Panc1 (cell line): ENCODE measurements around the gene RGS9. TPM values are rescaled to one million over a fixed set of nuclear protein-coding genes. Genes with fewer than 3 reads are reported as not detected.

Experiments used
- ATAC-seq: fragments of 200-7000 bp; cut with Tn5 transposase; 2 replicates; pipeline ENCODE4 v1.9.1; 2020; ENCODE audit warnings: mild to moderate bottlenecking, moderate library complexity
- BruUV-seq: library from RNA; stranded (reverse); fragments of 400-500 nt; replicated peaks from 2 replicates; lab custom pipeline; 2021; lab: Mats Ljungman, UMichigan
- CTCF ChIA-PET: fragments of 300-600 bp; sonication (Branson Sonifier 250); formaldehyde crosslinking; loops from one replicate; lab custom pipeline; 2022; ENCODE audit warnings: antibody characterized with exemption; lab: Charles Lee
- POLR2A ChIA-PET: fragments of 300-600 bp; sonication (Branson Sonifier 250); formaldehyde crosslinking; loops from one replicate; lab custom pipeline; 2022; ENCODE audit warnings: antibody characterized with exemption; lab: Charles Lee
- DNase-seq: peaks from one replicate; pipeline ENCODE4 v3.0.0-alpha.2; 2010; ENCODE audit warnings: low read depth, low spot score
- H3K27ac ChIP-seq: 2 replicates; pipeline ENCODE4 v1.5.1; 2011; ENCODE audit warnings: mild to moderate bottlenecking, low read length, inconsistent platforms
- H3K27me3 ChIP-seq: fragments of 200-500 bp; sonication (Bioruptor generic); 2 replicates; pipeline ENCODE4 v1.6.0; 2014; ENCODE audit warnings: low read length, inconsistent platforms; ENCODE audit not compliant: control insufficient read depth, insufficient read depth
- H3K36me3 ChIP-seq: fragments of 200-500 bp; sonication (Bioruptor generic); 2 replicates; pipeline ENCODE4 v1.5.1; 2014; ENCODE audit warnings: inconsistent platforms, mild to moderate bottlenecking, low read length, moderate library complexity; ENCODE audit not compliant: control insufficient read depth, insufficient read depth
- H3K4me1 ChIP-seq: 2 replicates; pipeline ENCODE4 v1.5.1; 2011; ENCODE audit warnings: inconsistent platforms, mild to moderate bottlenecking, low read length, moderate library complexity; ENCODE audit not compliant: control insufficient read depth, insufficient read depth
- H3K4me3 ChIP-seq, 2 experiments: 2 replicates each; pipeline ENCODE4 v1.5.1; 2011 to 2012; ENCODE audit warnings: low read depth in 2 of 2, low read length in 2 of 2, mild to moderate bottlenecking in 2 of 2, inconsistent platforms in 1 of 2, moderate library complexity in 1 of 2
- H3K9me3 ChIP-seq: fragments of 200-500 bp; sonication (Bioruptor generic); 2 replicates; pipeline ENCODE4 v1.5.1; 2014; ENCODE audit warnings: low read depth, mild to moderate bottlenecking, inconsistent platforms, low read length, moderate library complexity; ENCODE audit not compliant: control insufficient read depth, insufficient read depth
- POLR2AphosphoS5 ChIP-seq: IDR thresholded peaks from 2 replicates; pipeline ENCODE4 v1.6.1; 2012; ENCODE audit warnings: mild to moderate bottlenecking, low read depth, low read length, moderate library complexity
- SIN3A ChIP-seq: IDR thresholded peaks from 2 replicates; pipeline ENCODE4 v1.6.1; 2012; ENCODE audit warnings: low read depth, mild to moderate bottlenecking, low read length, moderate library complexity, borderline replicate concordance; ENCODE audit not compliant: insufficient read depth
- TCF7L2 ChIP-seq: IDR thresholded peaks from 2 replicates; pipeline ENCODE4 v1.6.1; 2011; ENCODE audit warnings: mild to moderate bottlenecking, low read depth, low read length, inconsistent platforms
- in situ Hi-C: cut with HindIII; loops from 2 replicates; pipeline ENCODE4 v1.10.0; 2016; ENCODE audit warnings: low sequenced_read_pairs, low pct_unique_long_range_greater_than_20kb
- intact Hi-C: fragments of 100-400 bp; cut with micrococcal nuclease; formaldehyde crosslinking; loops from one replicate; pipeline ENCODE4 v1.10.0; 2022; ENCODE audit not compliant: unreplicated experiment
- total RNA-seq: library from RNA; stranded (reverse); gene quantifications from one replicate; pipeline ENCODE4 v1.2.1, GENCODE V29; 2021; ENCODE audit not compliant: unreplicated experiment
- TF ChIP-seq, protein P1 (sequence below): fragments of 450-650 bp; IDR thresholded peaks from 2 replicates; pipeline ENCODE4 v1.5.1; 2017; ENCODE audit warnings: mild to moderate bottlenecking
- TF ChIP-seq, protein P2 (sequence below), 2 experiments: IDR thresholded peaks; 2 replicates each; pipeline ENCODE4 v1.6.1; 2011 to 2012; ENCODE audit warnings: low read depth in 2 of 2, control low read depth in 1 of 2, low read length in 1 of 2, mild to moderate bottlenecking in 1 of 2, moderate library complexity in 1 of 2; ENCODE audit not compliant: insufficient read depth in 1 of 2

Gene RGS9
- total RNA-seq, 1 experiment from 2014 or later, result 3.3 TPM

DNA sequence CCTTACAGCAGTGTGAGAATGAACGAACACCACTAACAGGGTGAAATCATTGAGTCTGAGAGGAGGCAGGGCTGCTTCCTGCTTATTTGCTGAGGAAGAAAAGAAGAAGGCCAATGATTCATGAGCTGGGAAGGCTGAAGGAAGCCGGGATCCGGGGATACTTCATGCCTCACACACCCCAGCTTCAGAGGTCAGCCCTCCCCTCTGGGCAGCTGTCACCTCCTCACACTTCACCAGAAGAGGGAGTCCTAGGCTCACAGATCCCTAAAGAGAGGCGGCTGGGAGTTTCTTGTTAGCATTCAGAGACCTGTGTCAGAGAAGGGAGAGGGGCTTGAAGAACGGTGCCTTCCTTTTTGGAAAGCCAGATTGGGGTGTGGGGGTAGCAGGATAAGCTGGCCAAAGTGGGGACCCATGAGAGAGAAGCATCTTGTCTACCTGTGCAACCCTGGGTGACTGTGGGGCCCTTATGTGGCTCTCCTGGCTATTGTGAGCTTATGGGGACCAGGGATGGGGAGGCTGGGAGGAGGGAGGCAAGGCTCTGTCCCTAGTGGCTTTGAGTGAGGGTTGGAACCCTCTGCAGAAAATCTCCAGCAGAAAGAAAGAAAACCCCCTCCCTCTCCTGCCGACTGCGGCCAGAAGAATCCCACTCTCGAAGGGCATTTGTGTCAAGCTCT lies 94.6 kb downstream of the RGS9 start:
- BruUV-seq, result no TSS peak
- TF ChIP-seq, protein P1, sequence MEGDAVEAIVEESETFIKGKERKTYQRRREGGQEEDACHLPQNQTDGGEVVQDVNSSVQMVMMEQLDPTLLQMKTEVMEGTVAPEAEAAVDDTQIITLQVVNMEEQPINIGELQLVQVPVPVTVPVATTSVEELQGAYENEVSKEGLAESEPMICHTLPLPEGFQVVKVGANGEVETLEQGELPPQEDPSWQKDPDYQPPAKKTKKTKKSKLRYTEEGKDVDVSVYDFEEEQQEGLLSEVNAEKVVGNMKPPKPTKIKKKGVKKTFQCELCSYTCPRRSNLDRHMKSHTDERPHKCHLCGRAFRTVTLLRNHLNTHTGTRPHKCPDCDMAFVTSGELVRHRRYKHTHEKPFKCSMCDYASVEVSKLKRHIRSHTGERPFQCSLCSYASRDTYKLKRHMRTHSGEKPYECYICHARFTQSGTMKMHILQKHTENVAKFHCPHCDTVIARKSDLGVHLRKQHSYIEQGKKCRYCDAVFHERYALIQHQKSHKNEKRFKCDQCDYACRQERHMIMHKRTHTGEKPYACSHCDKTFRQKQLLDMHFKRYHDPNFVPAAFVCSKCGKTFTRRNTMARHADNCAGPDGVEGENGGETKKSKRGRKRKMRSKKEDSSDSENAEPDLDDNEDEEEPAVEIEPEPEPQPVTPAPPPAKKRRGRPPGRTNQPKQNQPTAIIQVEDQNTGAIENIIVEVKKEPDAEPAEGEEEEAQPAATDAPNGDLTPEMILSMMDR, result peak; percentile 73
- no peak for TF ChIP-seq TCF7L2
- TF ChIP-seq, protein P2, sequence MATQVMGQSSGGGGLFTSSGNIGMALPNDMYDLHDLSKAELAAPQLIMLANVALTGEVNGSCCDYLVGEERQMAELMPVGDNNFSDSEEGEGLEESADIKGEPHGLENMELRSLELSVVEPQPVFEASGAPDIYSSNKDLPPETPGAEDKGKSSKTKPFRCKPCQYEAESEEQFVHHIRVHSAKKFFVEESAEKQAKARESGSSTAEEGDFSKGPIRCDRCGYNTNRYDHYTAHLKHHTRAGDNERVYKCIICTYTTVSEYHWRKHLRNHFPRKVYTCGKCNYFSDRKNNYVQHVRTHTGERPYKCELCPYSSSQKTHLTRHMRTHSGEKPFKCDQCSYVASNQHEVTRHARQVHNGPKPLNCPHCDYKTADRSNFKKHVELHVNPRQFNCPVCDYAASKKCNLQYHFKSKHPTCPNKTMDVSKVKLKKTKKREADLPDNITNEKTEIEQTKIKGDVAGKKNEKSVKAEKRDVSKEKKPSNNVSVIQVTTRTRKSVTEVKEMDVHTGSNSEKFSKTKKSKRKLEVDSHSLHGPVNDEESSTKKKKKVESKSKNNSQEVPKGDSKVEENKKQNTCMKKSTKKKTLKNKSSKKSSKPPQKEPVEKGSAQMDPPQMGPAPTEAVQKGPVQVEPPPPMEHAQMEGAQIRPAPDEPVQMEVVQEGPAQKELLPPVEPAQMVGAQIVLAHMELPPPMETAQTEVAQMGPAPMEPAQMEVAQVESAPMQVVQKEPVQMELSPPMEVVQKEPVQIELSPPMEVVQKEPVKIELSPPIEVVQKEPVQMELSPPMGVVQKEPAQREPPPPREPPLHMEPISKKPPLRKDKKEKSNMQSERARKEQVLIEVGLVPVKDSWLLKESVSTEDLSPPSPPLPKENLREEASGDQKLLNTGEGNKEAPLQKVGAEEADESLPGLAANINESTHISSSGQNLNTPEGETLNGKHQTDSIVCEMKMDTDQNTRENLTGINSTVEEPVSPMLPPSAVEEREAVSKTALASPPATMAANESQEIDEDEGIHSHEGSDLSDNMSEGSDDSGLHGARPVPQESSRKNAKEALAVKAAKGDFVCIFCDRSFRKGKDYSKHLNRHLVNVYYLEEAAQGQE (IDR thresholded peaks at IDR 0.05; ENCODE audit: insufficient read depth in 1 of 2, low read depth in 2 of 2, low read length in 1 of 2), result no peak
- Histone ChIP-seq H3K27ac (no peak overlapping the region), H3K9me3 (no peaks in the 10 kb centered on the region), H3K27me3 (no peaks in the 10 kb centered on the region; the same call in 1 of the 2 replicates), H3K4me3 (no peak overlapping the region), H3K36me3 (no peaks in the 10 kb centered on the region), H3K4me1 (no peaks in the 10 kb centered on the region)
- CTCF ChIA-PET, result interaction anchor here (0.8 to 1.2 kb wide), 3 partner anchors 34 to 933 kb away, joined by 3 read pairs; no protein-coding TSS in a partner anchor
- in situ Hi-C loops (no loop called here), intact Hi-C loops (loop anchor here (10.0 kb wide), 1 partner anchor 753 kb away; no protein-coding TSS in a partner anchor)
- DNase-seq, result peak; percentile 27
- peak; percentile 95 for ATAC-seq
- POLR2A ChIA-PET, result no interaction called here

DNA sequence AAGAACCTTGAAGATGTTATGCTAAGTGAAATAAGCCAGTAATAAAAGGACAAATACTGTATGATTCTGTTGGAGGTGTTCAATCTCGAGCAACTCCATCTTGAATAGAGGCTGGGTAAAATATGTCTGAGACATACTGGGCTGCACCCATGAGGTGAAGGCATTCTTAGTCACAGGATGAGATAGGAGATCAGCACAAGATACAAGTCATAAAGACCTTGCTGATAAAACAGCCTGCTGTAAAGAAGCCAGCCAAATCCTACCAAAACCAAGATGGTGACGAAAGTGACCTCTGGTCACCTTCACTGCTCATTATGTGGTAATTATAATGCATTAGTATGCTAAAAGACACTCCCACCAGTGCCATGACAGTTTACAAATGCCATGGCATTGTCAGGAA lies 98.1 kb downstream of the RGS9 start:
- Histone ChIP-seq H3K27ac (no peak overlapping the region), H3K36me3 (no peaks in the 10 kb centered on the region; the same call in 1 of the 2 replicates), H3K4me1 (no peaks in the 10 kb centered on the region), H3K9me3 (no peaks in the 10 kb centered on the region), H3K27me3 (no peaks in the 10 kb centered on the region), H3K4me3 (no peak overlapping the region)
- no TSS peak for BruUV-seq
- TF ChIP-seq TCF7L2, result no peak
- TF ChIP-seq POLR2AphosphoS5, result no peak
- TF ChIP-seq, protein P1, result no peak
- TF ChIP-seq, protein P2 (IDR thresholded peaks at IDR 0.05; ENCODE audit: insufficient read depth in 1 of 2, low read depth in 2 of 2, low read length in 1 of 2), result no peak
- TF ChIP-seq SIN3A, result no peak
- DNase-seq (no peak), ATAC-seq (no peak)
- intact Hi-C loops (loop anchor here (10.0 kb wide), 1 partner anchor 750 kb away; no protein-coding TSS in a partner anchor), in situ Hi-C loops (no loop called here)
- ChIA-PET POLR2A (no interaction called here), CTCF (no interaction called here)
